SK-MEL-5 (cell line): Measurements from ENCODE around the gene ZNF717. TPM values are rescaled to one million over a fixed set of nuclear protein-coding genes. Genes with fewer than 3 reads are reported as not detected.

Experiments used
- small RNA-seq, 2 experiments: library from RNA; depleted of rRNA; stranded (forward); fragments of <200 nt; gene quantifications; one replicate each; pipeline ENCODE3, GENCODE V24; 2014
- total RNA-seq: library from RNA; depleted of rRNA; stranded (reverse); fragments of >200 nt; shearing (Covaris generic); gene quantifications from 2 replicates; pipeline ENCODE4 v1.2.3, GENCODE V29; 2014; rRNA removed

The ZNF717 gene
- total RNA-seq, 1 experiment from 2014 or later = 17.6 TPM

Small RNA genes lying within 50 kb of the gene (small RNA-seq; reads per million reads assigned to genes)
- gene MIR4273 = 0 reads per million in 2 experiments

Other genes starting within 250 kb of the ZNF717 start
- gene FRG2C, start 121.2 kb downstream of the ZNF717 start, total RNA-seq = 0.05 TPM in 1 of 2 replicates, not detected in the other